Kidney epithelial cell (primary cell): ENCODE measurements around the gene PPP1R2B. TPM values are rescaled to one million over a fixed set of nuclear protein-coding genes. Genes with fewer than 3 reads are reported as not detected.
A peak's percentile ranks its signal among the peaks of the same experiment; 100 is the strongest.

Experiments used
- DNase-seq: peaks from one replicate; pipeline ENCODE4 v3.0.0-alpha.2; 2010; ENCODE audit warnings: low read depth
- H3K27me3 ChIP-seq: 2 replicates; pipeline ENCODE4 v1.6.0; 2011; ENCODE audit warnings: low read length; ENCODE audit not compliant: control insufficient read depth, insufficient read depth
- H3K36me3 ChIP-seq: 2 replicates; pipeline ENCODE4 v1.5.1; 2011; ENCODE audit warnings: low read length; ENCODE audit not compliant: control insufficient read depth, insufficient read depth
- H3K4me3 ChIP-seq: 2 replicates; pipeline ENCODE4 v1.5.1; 2011; ENCODE audit warnings: low read depth, mild to moderate bottlenecking, control low read depth, low read length
- CTCF ChIP-seq: IDR thresholded peaks from 2 replicates; pipeline ENCODE4 v1.5.1; 2011; ENCODE audit warnings: mild to moderate bottlenecking, moderate library complexity, low read length, control low read depth, inconsistent platforms; ENCODE audit not compliant: insufficient read depth, poor library complexity, severe bottlenecking
- total RNA-seq: library from RNA; depleted of rRNA; stranded (reverse); fragments of >200 nt; gene quantifications from 2 replicates; pipeline ENCODE4 v1.2.3, GENCODE V29; 2015

Gene PPP1R2B
- total RNA-seq, 1 donor from 2014 or later = not detected

GRCh38 chr5:156883316-156883875 lies 33.3 kb downstream of the PPP1R2B start:
- TF ChIP-seq CTCF = no peak
- H3K36me3 ChIP-seq = no peaks in the 10 kb centered on the region
- DNase-seq = no peak
- no peaks in the 10 kb centered on the region for H3K27me3 ChIP-seq
- no peak overlapping the region for H3K4me3 ChIP-seq

DNA sequence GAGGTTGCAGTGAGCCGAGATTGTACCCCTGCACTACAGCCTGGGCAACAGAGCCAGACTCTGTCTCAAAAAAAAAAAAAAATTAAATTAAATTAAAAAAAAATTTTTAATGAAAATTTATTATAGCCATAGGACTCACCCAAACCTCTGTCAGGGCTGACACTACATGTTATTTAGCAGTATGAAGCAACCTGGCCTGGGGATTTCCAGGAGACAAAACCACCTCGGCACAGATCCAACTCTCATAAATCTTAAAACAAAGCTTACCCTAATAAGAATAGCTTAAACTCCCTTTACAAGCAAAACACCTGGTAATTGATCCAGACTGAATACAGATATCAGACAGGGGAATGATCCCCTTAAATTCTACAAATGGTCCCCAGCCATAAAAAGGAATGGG lies 38.4 kb downstream of the PPP1R2B start:
- no peak overlapping the region for H3K4me3 ChIP-seq
- peak; percentile 2 for DNase-seq
- no peaks in the 10 kb centered on the region for H3K27me3 ChIP-seq
- TF ChIP-seq CTCF = no peak
- no peaks in the 10 kb centered on the region for H3K36me3 ChIP-seq

- no peak for TF ChIP-seq CTCF
- no peaks in the 10 kb centered on the region for H3K36me3 ChIP-seq
- no peaks in the 10 kb centered on the region for H3K27me3 ChIP-seq
- H3K4me3 ChIP-seq = no peak overlapping the region
- no peak for DNase-seq
Measured at GRCh38 chr5:156892223-156892622, 42.1 kb downstream of the PPP1R2B start.

DNA sequence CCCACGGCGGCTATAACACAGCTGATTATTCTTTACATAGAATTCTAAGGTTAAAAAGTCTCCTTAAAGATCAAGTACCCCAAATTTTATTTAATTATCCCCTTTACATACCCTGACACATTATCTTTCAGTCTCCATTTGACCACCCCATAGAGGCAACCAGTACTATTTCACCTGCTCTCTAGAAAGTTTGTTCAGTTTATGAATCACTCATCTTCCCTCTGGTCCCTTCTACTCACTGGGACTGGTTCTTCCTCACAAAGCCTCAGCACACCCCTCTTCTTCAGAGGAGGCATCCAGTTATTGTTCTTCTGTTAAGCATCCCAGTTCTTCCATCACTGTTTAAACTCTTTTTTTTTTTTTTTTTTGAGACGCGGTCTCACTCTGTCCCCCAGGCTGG lies 42.8 kb downstream of the PPP1R2B start:
- no peaks in the 10 kb centered on the region for H3K36me3 ChIP-seq
- TF ChIP-seq CTCF = no peak
- DNase-seq = no peak
- H3K27me3 ChIP-seq = no peaks in the 10 kb centered on the region
- no peak overlapping the region for H3K4me3 ChIP-seq

GRCh38 chr5:156893517-156893916 lies 43.4 kb downstream of the PPP1R2B start:
- Histone ChIP-seq H3K4me3 (no peak overlapping the region), H3K27me3 (no peaks in the 10 kb centered on the region), H3K36me3 (no peaks in the 10 kb centered on the region)
- no peak for TF ChIP-seq CTCF
- DNase-seq = no peak

- Histone ChIP-seq H3K36me3 (no peaks in the 10 kb centered on the region), H3K4me3 (no peak overlapping the region), H3K27me3 (no peaks in the 10 kb centered on the region)
- DNase-seq = no peak
- TF ChIP-seq CTCF = no peak
Measured at GRCh38 chr5:156896546-156896945, 46.5 kb downstream of the PPP1R2B start.
